Gastroesophageal sphincter (tissue), 3 donors: ENCODE data around the gene OPCML.

Experiments used
- CTCF ChIP-seq, 4 experiments: fragments of 200-600 bp in 2 of 4; fragments of 450-650 bp in 2 of 4; sonication (generic) in 1 of 4; IDR thresholded peaks; one replicate each; pipeline ENCODE4 v1.5.1; 2017 to 2019; ENCODE audit warnings: antibody characterized with exemption in 4 of 4, mild to moderate bottlenecking in 2 of 4, moderate library complexity in 2 of 4
- POLR2A ChIP-seq, 2 donors: fragments of 450-650 bp; IDR thresholded peaks; one replicate each; pipeline ENCODE4 v1.6.1; 2017; ENCODE audit warnings: antibody characterized with exemption in 2 of 2, mild to moderate bottlenecking in 2 of 2, moderate library complexity in 1 of 2

GRCh38 chr11:132638423-132638822 is 893.9 kb downstream of the OPCML start:
- no peak for TF ChIP-seq POLR2A (IDR thresholded peaks at IDR 0.05)
- TF ChIP-seq CTCF (IDR thresholded peaks at IDR 0.05), result no peak
